Epithelial cell of esophagus (primary cell): ENCODE measurements around the gene HOXA5.

Experiments used
- DNase-seq: peaks from one replicate; pipeline ENCODE4 v3.0.0; 2010; ENCODE audit warnings: low read depth
- H3K4me3 ChIP-seq: 2 replicates; pipeline ENCODE4 v1.5.1; 2011; ENCODE audit warnings: mild to moderate bottlenecking, low read length, control low read depth
- TF ChIP-seq, protein P1 (sequence below): IDR thresholded peaks from 2 replicates; pipeline ENCODE4 v1.5.1; 2011; ENCODE audit warnings: low read depth, mild to moderate bottlenecking, low read length, control low read depth, inconsistent platforms; ENCODE audit not compliant: insufficient read depth; ENCODE audit errors: missing control alignments

The HOXA5 gene

GRCh38 chr7:27111042-27111750 is 32.3 kb downstream of the HOXA5 start:
- TF ChIP-seq, protein P1, sequence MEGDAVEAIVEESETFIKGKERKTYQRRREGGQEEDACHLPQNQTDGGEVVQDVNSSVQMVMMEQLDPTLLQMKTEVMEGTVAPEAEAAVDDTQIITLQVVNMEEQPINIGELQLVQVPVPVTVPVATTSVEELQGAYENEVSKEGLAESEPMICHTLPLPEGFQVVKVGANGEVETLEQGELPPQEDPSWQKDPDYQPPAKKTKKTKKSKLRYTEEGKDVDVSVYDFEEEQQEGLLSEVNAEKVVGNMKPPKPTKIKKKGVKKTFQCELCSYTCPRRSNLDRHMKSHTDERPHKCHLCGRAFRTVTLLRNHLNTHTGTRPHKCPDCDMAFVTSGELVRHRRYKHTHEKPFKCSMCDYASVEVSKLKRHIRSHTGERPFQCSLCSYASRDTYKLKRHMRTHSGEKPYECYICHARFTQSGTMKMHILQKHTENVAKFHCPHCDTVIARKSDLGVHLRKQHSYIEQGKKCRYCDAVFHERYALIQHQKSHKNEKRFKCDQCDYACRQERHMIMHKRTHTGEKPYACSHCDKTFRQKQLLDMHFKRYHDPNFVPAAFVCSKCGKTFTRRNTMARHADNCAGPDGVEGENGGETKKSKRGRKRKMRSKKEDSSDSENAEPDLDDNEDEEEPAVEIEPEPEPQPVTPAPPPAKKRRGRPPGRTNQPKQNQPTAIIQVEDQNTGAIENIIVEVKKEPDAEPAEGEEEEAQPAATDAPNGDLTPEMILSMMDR, result no peak
- peak overlapping the region; percentile 41 for H3K4me3 ChIP-seq

DNA sequence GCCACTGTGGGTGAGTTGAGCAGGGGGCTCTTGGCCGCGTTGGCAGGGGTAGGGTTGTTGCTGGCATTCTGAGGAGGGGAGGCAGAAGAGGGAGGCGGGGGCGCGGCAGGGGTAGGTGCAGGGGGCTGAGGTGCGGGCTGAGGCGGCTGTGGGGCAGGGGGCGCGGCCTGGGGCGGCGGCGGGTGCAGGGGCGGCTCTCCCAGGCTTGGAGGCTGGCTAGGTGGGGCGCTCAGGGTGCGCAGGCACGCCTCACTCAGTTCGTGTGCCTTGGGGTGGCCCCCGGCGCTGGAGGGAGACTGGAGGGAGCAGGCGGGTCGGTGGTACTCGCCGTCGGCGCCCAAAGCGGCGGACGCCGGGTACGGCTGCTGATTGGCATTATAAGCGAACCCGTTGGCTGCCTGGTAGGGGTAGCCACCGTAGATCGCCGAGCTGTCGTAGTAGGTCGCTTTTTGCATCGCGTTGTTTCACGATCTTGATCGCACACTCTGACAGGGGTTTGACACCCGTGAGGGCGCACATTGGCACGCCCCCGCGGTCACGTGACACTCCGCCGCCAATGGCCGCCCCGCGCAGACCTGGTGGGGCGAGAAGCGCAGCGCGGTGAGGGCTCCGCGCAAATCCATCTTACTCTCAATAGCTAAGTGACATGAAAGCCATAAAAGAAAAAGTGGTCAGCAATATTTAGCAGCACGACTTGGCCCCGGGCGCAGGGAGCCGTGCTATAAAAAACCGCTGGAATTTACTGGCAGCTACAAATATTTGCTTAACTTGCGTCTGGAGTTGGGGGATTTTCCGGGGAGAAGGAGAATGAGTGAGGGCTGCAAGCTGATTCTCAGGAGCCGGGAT is 33.1 kb downstream of the HOXA5 start:
- peak overlapping the region; percentile 41 for H3K4me3 ChIP-seq
- TF ChIP-seq, protein P1, result no peak
- peak; percentile 50 for DNase-seq

More at GRCh38 chr7:27111042-27111750, 32.3 kb downstream of the HOXA5 start:
- DNase-seq, result peak; percentile 53

GRCh38 chr7:27109466-27110185 is 33.9 kb downstream of the HOXA5 start:
- H3K4me3 ChIP-seq, result no peak overlapping the region
- TF ChIP-seq, protein P1, result no peak
- DNase-seq, result no peak

- H3K4me3 ChIP-seq, result no peak overlapping the region
- TF ChIP-seq, protein P1, result no peak
- no peak for DNase-seq
Measured at GRCh38 chr7:27108390-27109127, 34.9 kb downstream of the HOXA5 start.

GRCh38 chr7:27107391-27108381 is 35.8 kb downstream of the HOXA5 start:
- DNase-seq, result no peak
- TF ChIP-seq, protein P1, result no peak
- no peak overlapping the region for H3K4me3 ChIP-seq
